Sigmoid colon (tissue), 7 donors: ENCODE results near the gene GBP7. TPM values are rescaled to one million over a fixed set of nuclear protein-coding genes. Genes with fewer than 3 reads are reported as not detected.
A peak's percentile ranks its signal among the peaks of the same experiment; 100 is the strongest.

Source experiments
- DNase-seq: peaks from one replicate; pipeline ENCODE4 v3.0.0-alpha.2; 2019
- H3K27ac ChIP-seq, 4 donors: fragments of 200-600 bp; sonication (generic); one replicate each; pipeline ENCODE4 v1.5.1; 2016 to 2019; ENCODE audit warnings: mild to moderate bottlenecking in 1 of 4
- H3K27me3 ChIP-seq, 3 donors: fragments of 200-600 bp; sonication (generic); one replicate each; pipeline ENCODE4 v1.5.1; 2019; ENCODE audit warnings: mild to moderate bottlenecking in 1 of 3
- H3K36me3 ChIP-seq, 4 donors: fragments of 200-600 bp; sonication (generic); one replicate each; pipeline ENCODE4 v1.5.1; 2016 to 2019
- H3K4me1 ChIP-seq, 4 donors: fragments of 200-600 bp; sonication (generic); one replicate each; pipeline ENCODE4 v1.5.1; 2017 to 2019
- H3K4me3 ChIP-seq, 4 donors: fragments of 200-600 bp; sonication (generic); one replicate each; pipeline ENCODE4 v1.5.1; 2017 to 2019; ENCODE audit warnings: mild to moderate bottlenecking in 2 of 4, moderate library complexity in 1 of 4
- H3K9me3 ChIP-seq, 4 donors: fragments of 200-600 bp in 3 of 4; sonication (generic) in 3 of 4; one replicate each; pipeline versions ENCODE4 v1.5.1 to v1.6.1; 2013 to 2019
- CTCF ChIP-seq, 4 experiments: fragments of 450-650 bp in 3 of 4; fragments of 200-600 bp in 1 of 4; IDR thresholded peaks; one replicate each; pipeline ENCODE4 v1.5.1; 2016 to 2019; ENCODE audit warnings: antibody characterized with exemption in 4 of 4, mild to moderate bottlenecking in 3 of 4, moderate library complexity in 2 of 4
- EP300 ChIP-seq, 4 donors: sonication (generic); formaldehyde crosslinking; IDR thresholded peaks; one replicate each; pipeline ENCODE4 v1.6.1; 2017; ENCODE audit warnings: antibody characterized with exemption in 4 of 4
- POLR2A ChIP-seq, 2 donors: fragments of 450-650 bp; IDR thresholded peaks; one replicate each; pipeline ENCODE4 v1.6.1; 2016; ENCODE audit warnings: antibody characterized with exemption in 2 of 2, mild to moderate bottlenecking in 2 of 2, moderate library complexity in 2 of 2
- POLR2AphosphoS5 ChIP-seq, 4 donors: sonication (generic); formaldehyde crosslinking; IDR thresholded peaks; one replicate each; pipeline ENCODE4 v1.6.1; 2017; ENCODE audit warnings: antibody characterized with exemption in 4 of 4
- WGBS, 2 donors: extraction: QIAGEN DNeasy Blood & Tissue Kit; methylation state at CpG; one replicate each; pipeline ENCODE4 v1.1.7; 2013; 5-methylcytosine and 5-hydroxymethylcytosine counted together
- intact Hi-C: fragments of 100-400 bp; cut with DNase I; formaldehyde crosslinking; loops from one replicate; pipeline ENCODE4 v1.15.1; 2023
- polyA plus RNA-seq, 3 donors: library from polyadenylated mRNA; stranded (reverse); fragments of 200-250 nt; gene quantifications; one replicate each; pipeline ENCODE4 v1.2.3, GENCODE V29; 2013
- total RNA-seq, 4 donors: library from RNA; depleted of rRNA; stranded (reverse); fragments of >200 nt; gene quantifications; one replicate each; pipeline ENCODE4 v1.1.0, GENCODE V29; 2016
- donor health status: healthy with polysubstance abuse.
- donor health status: Bipolar disorder and iron deficiency.
- donor health status: healthy.

Gene GBP7
- total and polyA plus RNA-seq, 7 donors: 0.03 TPM; not detected in 6

- 92 to 95% methylated on average over 5 of the region's 5 CpGs for WGBS, 2 donors
- H3K9me3 ChIP-seq: no peaks in the 10 kb centered on the region
Observed at GRCh38 chr1:89165811-89166210, 10.0 kb downstream of the GBP7 start.

GRCh38 chr1:89151047-89151446, 24.8 kb downstream of the GBP7 start:
- WGBS, 2 donors: 48 to 57% methylated on average over 1 of the region's 1 CpG
- intact Hi-C loops: no loop called here
- TF ChIP-seq EP300 (IDR thresholded peaks at IDR 0.05): no peak
- TF ChIP-seq CTCF (IDR thresholded peaks at IDR 0.05): no peak
- no peak for TF ChIP-seq POLR2A (IDR thresholded peaks at IDR 0.05)
- TF ChIP-seq POLR2AphosphoS5 (IDR thresholded peaks at IDR 0.05): no peak

More at GRCh38 chr1:89165811-89166210, 10.0 kb downstream of the GBP7 start:
- TF ChIP-seq POLR2AphosphoS5 (IDR thresholded peaks at IDR 0.05): no peak
- no peak for TF ChIP-seq CTCF (IDR thresholded peaks at IDR 0.05)
- DNase-seq: no peak
- H3K36me3 ChIP-seq: no peaks in the 10 kb centered on the region
- intact Hi-C loops: no loop called here
- no peaks in the 10 kb centered on the region for H3K27me3 ChIP-seq
- no peak overlapping the region for H3K4me3 ChIP-seq
- H3K27ac ChIP-seq: no peak overlapping the region
- H3K4me1 ChIP-seq: no peaks in the 10 kb centered on the region

GRCh38 chr1:89149976-89150375, 25.8 kb downstream of the GBP7 start:
- WGBS, 2 donors: 71 to 76% methylated on average over 3 of the region's 3 CpGs
- H3K4me1 ChIP-seq: no peaks in the 10 kb centered on the region
- TF ChIP-seq CTCF (IDR thresholded peaks at IDR 0.05): no peak
- no peak for TF ChIP-seq POLR2AphosphoS5 (IDR thresholded peaks at IDR 0.05)
- no peak for TF ChIP-seq EP300 (IDR thresholded peaks at IDR 0.05)
- no peak for TF ChIP-seq POLR2A (IDR thresholded peaks at IDR 0.05)

More at GRCh38 chr1:89151047-89151446, 24.8 kb downstream of the GBP7 start:
- DNase-seq: no peak
- H3K27ac ChIP-seq: no peak overlapping the region
- H3K4me1 ChIP-seq: no peaks in the 10 kb centered on the region
- no peaks in the 10 kb centered on the region for H3K9me3 ChIP-seq
- no peaks in the 10 kb centered on the region for H3K27me3 ChIP-seq
- H3K36me3 ChIP-seq: no peaks in the 10 kb centered on the region
- H3K4me3 ChIP-seq: no peak overlapping the region

GRCh38 chr1:89149229-89149628, 26.6 kb downstream of the GBP7 start:
- no peaks in the 10 kb centered on the region for H3K27me3 ChIP-seq
- TF ChIP-seq EP300 (IDR thresholded peaks at IDR 0.05): no peak
- no peak for TF ChIP-seq POLR2AphosphoS5 (IDR thresholded peaks at IDR 0.05)
- TF ChIP-seq CTCF (IDR thresholded peaks at IDR 0.05): peak in 3 of 4 experiments; percentile 21 to 40 (median 32)
- H3K36me3 ChIP-seq: no peaks in the 10 kb centered on the region
- H3K27ac ChIP-seq: no peak overlapping the region
- no peak overlapping the region for H3K4me3 ChIP-seq
- no peaks in the 10 kb centered on the region for H3K4me1 ChIP-seq
- intact Hi-C loops: no loop called here
- WGBS, 2 donors: 59 to 72% methylated on average over 3 of the region's 3 CpGs
- no peaks in the 10 kb centered on the region for H3K9me3 ChIP-seq
- peak; percentile 76 for DNase-seq

More at GRCh38 chr1:89149976-89150375, 25.8 kb downstream of the GBP7 start:
- no peak overlapping the region for H3K27ac ChIP-seq
- H3K4me3 ChIP-seq: no peak overlapping the region
- intact Hi-C loops: no loop called here
- H3K36me3 ChIP-seq: no peaks in the 10 kb centered on the region
- H3K27me3 ChIP-seq: no peaks in the 10 kb centered on the region
- no peak for DNase-seq
- no peaks in the 10 kb centered on the region for H3K9me3 ChIP-seq
